Measurements from ENCODE around the gene PAX6.
A peak's percentile ranks its signal among the peaks of the same experiment; 100 is the strongest.

The PAX6 gene

GRCh38 chr11:31810779-31811647, at the start of gene PAX6:
PAX6 (minus strand) TSS chr11:31811322; CDS start chr11:31806411, 4,911 bp downstream.
- Histone ChIP-seq H3K36me3 (no peaks in the 10 kb centered on the region), H3K27ac (no peak within 1 kb of the TSS), H3K9me3 (ENCODE audit: severe bottlenecking) (no peaks in the 10 kb centered on the region), H3K4me3 (ENCODE audit: low read depth, low read length) (peak within 1 kb of the TSS; percentile 9; the same call in 1 of the 2 replicates), H3K27me3 (ENCODE audit: insufficient read depth, low read depth, severe bottlenecking) (peaks cover 99% of the 10 kb centered on the region)
- no peak for DNase-seq
- TF ChIP-seq, protein P1, sequence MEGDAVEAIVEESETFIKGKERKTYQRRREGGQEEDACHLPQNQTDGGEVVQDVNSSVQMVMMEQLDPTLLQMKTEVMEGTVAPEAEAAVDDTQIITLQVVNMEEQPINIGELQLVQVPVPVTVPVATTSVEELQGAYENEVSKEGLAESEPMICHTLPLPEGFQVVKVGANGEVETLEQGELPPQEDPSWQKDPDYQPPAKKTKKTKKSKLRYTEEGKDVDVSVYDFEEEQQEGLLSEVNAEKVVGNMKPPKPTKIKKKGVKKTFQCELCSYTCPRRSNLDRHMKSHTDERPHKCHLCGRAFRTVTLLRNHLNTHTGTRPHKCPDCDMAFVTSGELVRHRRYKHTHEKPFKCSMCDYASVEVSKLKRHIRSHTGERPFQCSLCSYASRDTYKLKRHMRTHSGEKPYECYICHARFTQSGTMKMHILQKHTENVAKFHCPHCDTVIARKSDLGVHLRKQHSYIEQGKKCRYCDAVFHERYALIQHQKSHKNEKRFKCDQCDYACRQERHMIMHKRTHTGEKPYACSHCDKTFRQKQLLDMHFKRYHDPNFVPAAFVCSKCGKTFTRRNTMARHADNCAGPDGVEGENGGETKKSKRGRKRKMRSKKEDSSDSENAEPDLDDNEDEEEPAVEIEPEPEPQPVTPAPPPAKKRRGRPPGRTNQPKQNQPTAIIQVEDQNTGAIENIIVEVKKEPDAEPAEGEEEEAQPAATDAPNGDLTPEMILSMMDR (IDR thresholded peaks at IDR 0.05; ENCODE audit: low read depth, low read length), result no peak

DNA sequence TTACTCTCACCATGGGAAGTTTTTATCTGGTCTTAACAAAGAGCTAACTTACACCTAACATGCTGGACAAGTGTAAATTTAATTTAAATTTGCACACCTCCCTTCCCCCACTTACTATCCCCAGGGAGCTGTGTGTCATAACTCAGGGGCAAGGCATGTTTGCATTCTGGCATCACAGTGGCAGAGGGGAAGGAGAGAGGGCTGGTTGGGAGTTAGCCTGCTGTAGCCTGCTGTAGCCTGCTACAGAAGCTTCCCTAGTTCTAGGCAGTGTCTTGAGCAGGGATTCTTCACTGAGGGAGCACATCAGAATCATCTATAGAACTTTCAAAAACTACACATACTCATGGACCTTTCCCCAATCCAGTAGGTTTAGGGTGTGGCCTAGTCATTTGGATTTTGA, 49.3 kb upstream of the PAX6 start:
- Histone ChIP-seq H3K9me3 (ENCODE audit: severe bottlenecking) (no peaks in the 10 kb centered on the region), H3K27me3 (ENCODE audit: insufficient read depth, low read depth, severe bottlenecking) (peaks cover 26% of the 10 kb centered on the region), H3K4me3 (ENCODE audit: low read depth, low read length) (no peak overlapping the region), H3K36me3 (no peaks in the 10 kb centered on the region), H3K27ac (no peak overlapping the region)
- TF ChIP-seq, protein P1 (IDR thresholded peaks at IDR 0.05; ENCODE audit: low read depth, low read length), result no peak
- DNase-seq, result no peak

- Histone ChIP-seq H3K4me3 (ENCODE audit: low read depth, low read length) (no peak overlapping the region), H3K27ac (no peak overlapping the region), H3K9me3 (ENCODE audit: severe bottlenecking) (no peaks in the 10 kb centered on the region), H3K27me3 (ENCODE audit: insufficient read depth, low read depth, severe bottlenecking) (peaks cover 19% of the 10 kb centered on the region), H3K36me3 (no peaks in the 10 kb centered on the region)
- TF ChIP-seq, protein P1 (IDR thresholded peaks at IDR 0.05; ENCODE audit: low read depth, low read length), result no peak
- DNase-seq, result no peak
These were observed 45.1 kb upstream of the PAX6 start for GRCh38 chr11:31856248-31856647.

GRCh38 chr11:31855466-31855865, 44.3 kb upstream of the PAX6 start:
- DNase-seq, result no peak
- Histone ChIP-seq H3K9me3 (ENCODE audit: severe bottlenecking) (no peaks in the 10 kb centered on the region), H3K4me3 (ENCODE audit: low read depth, low read length) (no peak overlapping the region), H3K27me3 (ENCODE audit: insufficient read depth, low read depth, severe bottlenecking) (peaks cover 19% of the 10 kb centered on the region), H3K27ac (no peak overlapping the region), H3K36me3 (no peaks in the 10 kb centered on the region)
- TF ChIP-seq, protein P1 (IDR thresholded peaks at IDR 0.05; ENCODE audit: low read depth, low read length), result no peak

DNA sequence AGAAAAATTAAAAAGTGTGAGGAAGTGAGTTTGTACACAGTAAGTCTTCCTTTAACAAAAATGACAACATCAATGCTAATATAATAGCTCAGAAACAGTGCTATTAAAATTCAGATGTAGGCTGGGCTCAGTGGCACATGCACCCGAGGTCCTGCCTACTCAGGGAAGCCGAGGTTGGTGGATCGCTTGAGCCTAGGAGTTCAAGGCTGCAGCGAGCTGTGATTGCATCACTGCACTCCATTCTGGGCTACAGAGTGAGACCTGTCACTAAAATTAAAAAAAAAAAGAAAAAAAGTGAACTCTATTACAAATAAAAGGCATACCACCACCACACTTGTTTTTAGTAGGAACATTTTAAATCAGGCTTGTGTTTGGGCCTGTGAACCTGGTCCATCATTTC, 39.2 kb upstream of the PAX6 start:
- no peak overlapping the region for H3K27ac ChIP-seq
- DNase-seq, result no peak
- peaks cover 6% of the 10 kb centered on the region for H3K27me3 ChIP-seq (ENCODE audit: insufficient read depth, low read depth, severe bottlenecking)
- no peaks in the 10 kb centered on the region for H3K9me3 ChIP-seq (ENCODE audit: severe bottlenecking)
- TF ChIP-seq, protein P1 (IDR thresholded peaks at IDR 0.05; ENCODE audit: low read depth, low read length), result no peak
- no peaks in the 10 kb centered on the region for H3K36me3 ChIP-seq
- H3K4me3 ChIP-seq (ENCODE audit: low read depth, low read length), result no peak overlapping the region
